Neural progenitor cell (in vitro differentiated cells): ENCODE measurements around the gene STAM.

Experiments
- CTCF ChIP-seq: fragments of 200-600 bp; sonication (generic); IDR thresholded peaks from 2 replicates; pipeline ENCODE4 v1.5.1; 2017; ENCODE audit warnings: antibody characterized with exemption, mild to moderate bottlenecking
- EZH2 ChIP-seq: fragments of 200-600 bp; sonication (generic); IDR thresholded peaks from 2 replicates; pipeline ENCODE4 v1.6.1; 2017; ENCODE audit warnings: antibody characterized with exemption, mild to moderate bottlenecking, moderate library complexity

GRCh38 chr10:17737027-17737965 lies 93.3 kb downstream of the STAM start:
- TF ChIP-seq CTCF (peak; percentile 75), EZH2 (no peak)
